H1 (cell line): ENCODE measurements around the gene RMND1. TPM values are rescaled to one million over a fixed set of nuclear protein-coding genes. Genes with fewer than 3 reads are reported as not detected.

Source experiments
- TAF1 ChIP-seq: IDR thresholded peaks from 2 replicates; pipeline ENCODE4 v1.6.1; 2011; ENCODE audit warnings: mild to moderate bottlenecking, low read depth, low read length
- polyA plus RNA-seq, 7 experiments: library from polyadenylated mRNA; depleted of rRNA in 3 of 7; stranded (reverse) in 5 of 7; unstranded in 2 of 7; fragments of >200 nt in 5 of 7; fragments of 200-250 nt in 2 of 7; gene quantifications; 1 replicate in 5 of 7; 2 replicates in 1 of 7; 4 replicates in 1 of 7; pipeline versions ENCODE4 v1.2.1 to v1.2.3, GENCODE V29; 2011 to 2013; ENCODE audit warnings: missing spikeins in 2 of 7, mixed read lengths in 2 of 7
- total RNA-seq: library from RNA; stranded (reverse); fragmentation: NEBNext Ultra II Directional; extraction: Animal tissue kit (Norgen Biotek cat#: 25700); gene quantifications from 2 replicates; pipeline ENCODE4 v1.2.1, GENCODE V29; 2021

RMND1 gene
- total and polyA plus RNA-seq, 2 of the 8 experiments (the other 6 are each of a cell fraction or from before 2014, with no cell fraction given): 7.3 to 21.9 TPM

- TF ChIP-seq TAF1: no peak
These were observed 71.7 kb downstream of the RMND1 start (continued) for GRCh38 chr6:151379933-151380847.
